Measurements from ENCODE around the gene PRKAR2B. TPM values are rescaled to one million over a fixed set of nuclear protein-coding genes. Genes with fewer than 3 reads are reported as not detected.
"Not testable (repeated sequence)": the region's sequence is repeated elsewhere in the genome, so short reads cannot be mapped to it uniquely, and the experiment has no call there.

Gene PRKAR2B
- total RNA-seq, 4 donors from 2014 or later, result 7.1 to 22.8 (median 12.9) TPM

GRCh38 chr7:107037717-107038603, 6.5 kb upstream of the PRKAR2B start:
- intact Hi-C loops (cut with DNase I; ENCODE audit: low total_unique reads), result no loop called here
- Histone ChIP-seq H3K4me3 (no peak overlapping the region), H3K36me3 (no peaks in the 10 kb centered on the region), H3K9me3 (no peaks in the 10 kb centered on the region), H3K27ac (no peak overlapping the region), H3K27me3 (no peaks in the 10 kb centered on the region), H3K4me1 (peaks cover 0 to 12% (median 4%) of the 10 kb centered on the region in 4 donors)
- in situ Hi-C loops (cut with MboI; ENCODE audit: low pct_ligation_motif_present in 1 of 4, low pct_unique_long_range_greater_than_20kb in 1 of 4, low sequenced_read_pairs in 3 of 4), result no loop called here
- DNase-seq, result no peak
- no peak for TF ChIP-seq CTCF (IDR thresholded peaks at IDR 0.05)
- no peak for TF ChIP-seq POLR2A (IDR thresholded peaks at IDR 0.05)
- no peak for TF ChIP-seq POLR2AphosphoS5 (IDR thresholded peaks at IDR 0.05)
- TF ChIP-seq EP300 (IDR thresholded peaks at IDR 0.05; ENCODE audit: low read depth), result no peak
- 70 to 82% methylated on average over 3 of the region's 3 CpGs for WGBS, 2 donors (ENCODE audit: low coverage in 1 of 2)

- no peak overlapping the region for H3K27ac ChIP-seq
- no peaks in the 10 kb centered on the region for H3K9me3 ChIP-seq
- H3K4me1 ChIP-seq, result peaks cover 0 to 15% (median 5%) of the 10 kb centered on the region in 4 donors
- H3K27me3 ChIP-seq, result no peaks in the 10 kb centered on the region
- WGBS, 2 donors (ENCODE audit: low coverage in 1 of 2), result 68 to 78% methylated on average over 1 to 2 of the region's 2 CpGs
- no peak overlapping the region for H3K4me3 ChIP-seq
- intact Hi-C loops (cut with DNase I; ENCODE audit: low total_unique reads) (no loop called here), in situ Hi-C loops (cut with MboI; ENCODE audit: low pct_ligation_motif_present in 1 of 4, low pct_unique_long_range_greater_than_20kb in 1 of 4, low sequenced_read_pairs in 3 of 4) (no loop called here)
- TF ChIP-seq POLR2AphosphoS5 (IDR thresholded peaks at IDR 0.05), result no peak
- TF ChIP-seq CTCF (IDR thresholded peaks at IDR 0.05), result no peak
- no peak for DNase-seq
- no peaks in the 10 kb centered on the region for H3K36me3 ChIP-seq
These were observed 5.2 kb upstream of the PRKAR2B start for GRCh38 chr7:107039199-107039900.

GRCh38 chr7:107041097-107041496, 3.4 kb upstream of the PRKAR2B start:
- Histone ChIP-seq H3K27ac (no peak overlapping the region), H3K4me1 (peaks cover 9 to 28% (median 18%) of the 10 kb centered on the region in 4 donors), H3K36me3 (no peaks in the 10 kb centered on the region), H3K9me3 (no peaks in the 10 kb centered on the region), H3K4me3 (no peak overlapping the region), H3K27me3 (no peaks in the 10 kb centered on the region)
- WGBS, 2 donors (ENCODE audit: low coverage in 1 of 2), result 67% methylated on average over 2 of the region's 2 CpGs; no CpG with 5 or more reads in 1 of the 2 donors
- in situ Hi-C loops (cut with MboI; ENCODE audit: low pct_ligation_motif_present in 1 of 4, low pct_unique_long_range_greater_than_20kb in 1 of 4, low sequenced_read_pairs in 3 of 4), result no loop called here
- TF ChIP-seq POLR2AphosphoS5 (IDR thresholded peaks at IDR 0.05) (no peak), EP300 (IDR thresholded peaks at IDR 0.05; ENCODE audit: low read depth) (no peak), POLR2A (IDR thresholded peaks at IDR 0.05) (no peak), CTCF (IDR thresholded peaks at IDR 0.05) (no peak)
- no peak for DNase-seq
- intact Hi-C loops (cut with DNase I; ENCODE audit: low total_unique reads), result no loop called here

GRCh38 chr7:107041764-107042163, 2.7 kb upstream of the PRKAR2B start:
- intact Hi-C loops (cut with DNase I; ENCODE audit: low total_unique reads); H3K36me3 ChIP-seq; H3K4me3 ChIP-seq; DNase-seq; in situ Hi-C loops (cut with MboI; ENCODE audit: low pct_ligation_motif_present in 1 of 4, low pct_unique_long_range_greater_than_20kb in 1 of 4, low sequenced_read_pairs in 3 of 4); H3K27ac ChIP-seq; H3K9me3 ChIP-seq; H3K27me3 ChIP-seq: not testable (repeated sequence)
- 86% methylated on average over 4 of the region's 4 CpGs; no CpG with 5 or more reads in 1 of the 2 donors for WGBS, 2 donors (ENCODE audit: low coverage in 1 of 2)
- H3K4me1 ChIP-seq, result peaks cover 9 to 35% (median 22%) of the 10 kb centered on the region in 4 donors

- DNase-seq; intact Hi-C loops (cut with DNase I; ENCODE audit: low total_unique reads); H3K4me3 ChIP-seq; H3K36me3 ChIP-seq; in situ Hi-C loops (cut with MboI; ENCODE audit: low pct_ligation_motif_present in 1 of 4, low pct_unique_long_range_greater_than_20kb in 1 of 4, low sequenced_read_pairs in 3 of 4); H3K9me3 ChIP-seq; H3K27me3 ChIP-seq; H3K27ac ChIP-seq: not testable (repeated sequence)
- WGBS, 2 donors (ENCODE audit: low coverage in 1 of 2), result 80 to 97% methylated on average over 1 to 15 of the region's 43 CpGs
- H3K4me1 ChIP-seq, result peaks cover 9 to 36% (median 24%) of the 10 kb centered on the region in 4 donors
These were observed 2.1 kb upstream of the PRKAR2B start for GRCh38 chr7:107042326-107042910.

All from transverse colon (tissue), 4 donors.